Effector CD4-positive, alpha-beta T cell (primary cell): ENCODE data around the gene HTR3A.

Source experiments
- DNase-seq: peaks from one replicate; pipeline ENCODE4 v3.0.0-alpha.2; 2020

HTR3A gene

DNA sequence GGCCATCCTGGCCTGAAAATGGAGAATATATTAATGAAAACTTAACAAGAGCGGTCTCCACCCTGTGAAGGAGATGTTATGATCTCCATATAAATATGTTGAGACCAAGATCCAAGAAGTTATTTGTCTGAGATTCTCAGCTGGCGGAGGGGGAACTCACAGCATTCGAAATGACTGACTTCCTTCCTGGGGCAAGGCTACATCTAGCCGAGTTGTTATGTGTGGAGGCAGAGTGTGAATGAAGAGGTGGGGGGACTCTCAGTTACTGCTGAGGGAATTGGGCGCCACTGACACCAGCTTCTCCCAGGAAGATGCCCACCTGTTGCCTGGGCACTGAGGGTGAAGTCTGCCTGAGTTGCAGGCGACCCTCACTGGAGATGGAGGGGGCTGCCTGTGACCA is 5.9 kb downstream of the HTR3A start:
- no peak for DNase-seq

DNA sequence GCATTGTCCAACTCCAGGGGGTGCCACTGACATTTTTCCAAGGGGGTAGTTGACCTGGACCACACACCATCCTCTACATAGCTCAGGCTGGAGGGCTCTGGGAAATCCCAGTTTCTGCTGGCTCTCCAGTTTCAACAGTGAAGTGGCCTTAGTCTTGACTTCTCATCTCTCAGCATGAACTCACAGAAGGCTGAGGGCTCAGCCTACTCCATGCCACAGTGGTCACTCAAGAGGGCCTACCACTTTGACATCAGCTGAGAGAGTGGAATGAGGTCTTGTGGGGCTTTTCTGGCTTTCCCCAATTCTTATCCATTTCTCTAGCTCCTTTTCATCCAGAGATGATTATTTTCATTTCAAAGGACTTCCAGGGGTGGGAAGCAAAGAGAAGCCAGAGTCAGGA is 7.4 kb downstream of the HTR3A start:
- DNase-seq: no peak

DNA sequence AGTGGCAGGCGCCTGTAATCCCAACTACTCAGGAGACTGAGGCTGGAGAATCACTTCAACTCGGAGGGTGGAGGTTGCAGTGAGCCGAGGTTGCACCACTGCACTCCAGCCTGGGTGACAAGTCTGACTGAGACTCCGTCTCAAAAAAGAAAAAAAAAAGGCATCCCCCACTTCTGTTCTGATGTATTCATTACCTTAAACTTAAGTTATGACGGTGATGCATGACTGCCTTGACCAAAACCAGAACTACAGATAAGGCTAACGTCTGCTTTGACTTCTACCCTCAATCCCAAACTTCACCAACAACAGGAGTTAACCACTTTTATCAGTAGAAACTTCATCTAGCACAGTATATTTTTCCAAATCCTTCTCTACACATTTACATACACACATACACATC is 9.9 kb downstream of the HTR3A start:
- DNase-seq: no peak

DNA sequence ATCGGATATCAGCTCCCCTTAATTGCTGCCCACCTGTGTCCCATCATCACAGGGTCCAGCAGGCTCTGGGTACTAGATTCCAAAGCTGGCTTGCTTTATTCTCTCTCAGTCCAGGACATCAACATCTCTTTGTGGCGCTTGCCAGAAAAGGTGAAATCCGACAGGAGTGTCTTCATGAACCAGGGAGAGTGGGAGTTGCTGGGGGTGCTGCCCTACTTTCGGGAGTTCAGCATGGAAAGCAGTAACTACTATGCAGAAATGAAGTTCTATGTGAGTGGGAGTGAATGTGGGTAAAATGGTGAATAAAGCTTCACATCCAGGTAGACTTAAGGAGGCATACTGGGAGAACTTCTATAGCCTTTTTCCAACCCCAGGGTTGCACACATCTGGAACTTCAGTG is 11.0 kb downstream of the HTR3A start:
- no peak for DNase-seq

DNA sequence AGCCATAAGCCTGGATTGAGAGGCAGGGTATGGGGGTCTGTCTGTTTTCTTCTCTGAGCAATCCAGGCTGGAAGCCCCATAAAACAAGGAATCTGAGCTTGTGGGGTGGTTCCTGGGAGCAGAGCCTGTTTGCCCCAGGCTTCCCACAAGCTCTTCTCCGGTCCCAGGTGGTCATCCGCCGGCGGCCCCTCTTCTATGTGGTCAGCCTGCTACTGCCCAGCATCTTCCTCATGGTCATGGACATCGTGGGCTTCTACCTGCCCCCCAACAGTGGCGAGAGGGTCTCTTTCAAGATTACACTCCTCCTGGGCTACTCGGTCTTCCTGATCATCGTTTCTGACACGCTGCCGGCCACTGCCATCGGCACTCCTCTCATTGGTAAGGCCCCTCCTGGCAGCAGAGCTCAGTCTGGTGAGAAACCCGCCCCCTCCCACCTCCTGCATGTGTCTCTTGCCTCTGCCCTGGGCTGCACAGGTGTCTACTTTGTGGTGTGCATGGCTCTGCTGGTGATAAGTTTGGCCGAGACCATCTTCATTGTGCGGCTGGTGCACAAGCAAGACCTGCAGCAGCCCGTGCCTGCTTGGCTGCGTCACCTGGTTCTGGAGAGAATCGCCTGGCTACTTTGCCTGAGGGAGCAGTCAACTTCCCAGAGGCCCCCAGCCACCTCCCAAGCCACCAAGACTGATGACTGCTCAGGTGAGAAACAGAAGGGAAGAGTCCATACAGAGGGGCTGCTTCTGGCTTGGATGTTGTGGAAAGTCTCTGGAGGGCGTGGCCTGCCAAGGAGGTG is 11.6 kb downstream of the HTR3A start:
- DNase-seq: no peak

DNA sequence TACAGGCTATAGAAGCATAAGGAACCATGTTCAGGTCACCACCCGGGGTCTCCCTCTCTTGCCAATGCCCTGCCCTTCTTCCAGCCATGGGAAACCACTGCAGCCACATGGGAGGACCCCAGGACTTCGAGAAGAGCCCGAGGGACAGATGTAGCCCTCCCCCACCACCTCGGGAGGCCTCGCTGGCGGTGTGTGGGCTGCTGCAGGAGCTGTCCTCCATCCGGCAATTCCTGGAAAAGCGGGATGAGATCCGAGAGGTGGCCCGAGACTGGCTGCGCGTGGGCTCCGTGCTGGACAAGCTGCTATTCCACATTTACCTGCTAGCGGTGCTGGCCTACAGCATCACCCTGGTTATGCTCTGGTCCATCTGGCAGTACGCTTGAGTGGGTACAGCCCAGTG is 14.5 kb downstream of the HTR3A start:
- DNase-seq: no peak

DNA sequence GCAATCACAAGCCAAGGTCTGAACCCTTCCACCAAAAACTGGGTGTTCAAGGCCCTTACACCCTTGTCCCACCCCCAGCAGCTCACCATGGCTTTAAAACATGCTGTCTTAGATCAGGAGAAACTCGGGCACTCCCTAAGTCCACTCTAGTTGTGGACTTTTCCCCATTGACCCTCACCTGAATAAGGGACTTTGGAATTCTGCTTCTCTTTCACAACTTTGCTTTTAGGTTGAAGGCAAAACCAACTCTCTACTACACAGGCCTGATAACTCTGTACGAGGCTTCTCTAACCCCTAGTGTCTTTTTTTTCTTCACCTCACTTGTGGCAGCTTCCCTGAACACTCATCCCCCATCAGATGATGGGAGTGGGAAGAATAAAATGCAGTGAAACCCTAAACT is 15.0 kb downstream of the HTR3A start:
- DNase-seq: no peak

DNA sequence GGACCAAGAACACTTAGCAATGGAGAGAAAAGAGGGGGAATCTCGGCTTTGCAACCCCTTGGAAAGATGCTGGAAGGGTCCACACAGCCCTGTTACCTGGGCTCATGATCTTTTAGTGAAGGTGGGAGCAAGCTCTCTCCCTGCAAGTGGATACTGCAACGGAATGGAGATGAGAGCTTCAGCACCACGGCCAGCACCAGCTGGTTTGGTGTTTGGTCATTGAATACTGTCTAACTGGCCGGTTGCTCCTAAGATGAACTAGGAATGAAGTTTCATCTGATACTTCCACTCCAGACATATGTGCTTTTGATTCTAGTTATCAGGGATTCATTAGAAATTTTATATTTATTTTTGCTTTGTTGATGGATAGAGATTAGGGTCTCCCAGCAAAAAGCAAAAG is 16.3 kb downstream of the HTR3A start:
- DNase-seq: no peak

DNA sequence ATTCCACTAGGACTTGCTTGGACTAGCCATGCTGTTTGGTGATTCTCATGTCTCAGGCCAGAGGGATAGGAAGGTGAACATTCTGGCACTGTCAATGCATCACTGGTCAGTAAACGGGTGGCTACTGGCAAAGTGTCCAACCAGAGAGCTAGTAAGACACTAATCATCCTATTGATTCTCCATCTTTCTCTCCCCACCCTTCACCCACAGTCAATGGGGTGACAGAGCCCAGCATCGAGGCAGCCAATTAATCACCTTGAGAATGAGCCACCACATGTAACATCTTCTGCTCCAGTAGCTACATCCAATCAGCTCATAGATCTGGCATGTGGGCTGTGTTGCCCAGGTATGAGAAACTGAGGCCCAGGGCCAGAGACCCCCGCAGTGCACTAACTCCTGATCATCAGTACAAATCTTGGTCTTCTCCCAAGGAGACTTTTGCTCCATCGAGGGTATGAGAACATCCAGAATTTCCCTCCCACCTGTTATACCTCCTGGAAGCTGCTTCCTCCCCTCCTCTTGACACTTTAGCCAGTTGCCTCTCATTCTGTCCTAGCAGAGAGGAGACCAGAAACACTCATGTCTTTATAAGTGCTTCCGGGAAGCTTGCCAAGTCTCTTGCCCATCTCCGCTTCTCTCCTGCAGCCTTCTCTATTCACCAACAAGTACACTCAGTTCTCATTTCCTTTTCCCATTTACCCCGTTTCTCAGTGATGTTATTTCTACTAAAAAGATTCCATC is 17.0 kb downstream of the HTR3A start:
- DNase-seq: no peak

DNA sequence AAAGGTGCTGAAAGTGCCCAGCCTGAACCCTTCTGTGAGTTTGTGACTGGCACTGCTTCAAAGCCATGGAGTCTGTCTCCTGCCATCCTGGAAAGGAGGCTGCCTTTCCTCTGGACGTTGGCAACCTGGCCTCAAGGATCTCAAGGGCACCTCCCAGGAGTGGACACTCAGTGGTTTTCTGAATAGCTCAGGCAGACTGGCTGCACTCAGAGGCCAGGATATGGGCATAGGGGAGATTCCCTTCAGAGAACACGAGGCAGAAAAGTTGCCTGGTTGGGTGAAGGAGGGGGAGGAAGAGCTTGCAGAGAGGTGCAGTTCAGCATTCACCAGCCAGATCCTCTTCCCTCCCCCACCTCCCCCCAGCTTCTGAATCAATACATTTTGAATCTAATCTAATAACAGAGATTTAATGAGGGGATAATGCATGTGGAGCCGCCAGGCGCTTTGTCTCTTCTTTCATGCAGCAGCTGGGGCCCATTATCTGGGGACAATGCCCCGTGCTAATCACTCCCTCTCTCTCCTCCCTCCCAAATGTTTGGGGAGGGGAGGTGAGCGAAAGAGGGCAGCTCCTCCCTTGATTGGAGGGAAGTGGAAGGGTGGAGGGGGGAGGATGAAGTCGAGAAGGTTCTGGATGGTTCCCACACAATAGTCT is 17.7 kb downstream of the HTR3A start:
- no peak for DNase-seq

DNA sequence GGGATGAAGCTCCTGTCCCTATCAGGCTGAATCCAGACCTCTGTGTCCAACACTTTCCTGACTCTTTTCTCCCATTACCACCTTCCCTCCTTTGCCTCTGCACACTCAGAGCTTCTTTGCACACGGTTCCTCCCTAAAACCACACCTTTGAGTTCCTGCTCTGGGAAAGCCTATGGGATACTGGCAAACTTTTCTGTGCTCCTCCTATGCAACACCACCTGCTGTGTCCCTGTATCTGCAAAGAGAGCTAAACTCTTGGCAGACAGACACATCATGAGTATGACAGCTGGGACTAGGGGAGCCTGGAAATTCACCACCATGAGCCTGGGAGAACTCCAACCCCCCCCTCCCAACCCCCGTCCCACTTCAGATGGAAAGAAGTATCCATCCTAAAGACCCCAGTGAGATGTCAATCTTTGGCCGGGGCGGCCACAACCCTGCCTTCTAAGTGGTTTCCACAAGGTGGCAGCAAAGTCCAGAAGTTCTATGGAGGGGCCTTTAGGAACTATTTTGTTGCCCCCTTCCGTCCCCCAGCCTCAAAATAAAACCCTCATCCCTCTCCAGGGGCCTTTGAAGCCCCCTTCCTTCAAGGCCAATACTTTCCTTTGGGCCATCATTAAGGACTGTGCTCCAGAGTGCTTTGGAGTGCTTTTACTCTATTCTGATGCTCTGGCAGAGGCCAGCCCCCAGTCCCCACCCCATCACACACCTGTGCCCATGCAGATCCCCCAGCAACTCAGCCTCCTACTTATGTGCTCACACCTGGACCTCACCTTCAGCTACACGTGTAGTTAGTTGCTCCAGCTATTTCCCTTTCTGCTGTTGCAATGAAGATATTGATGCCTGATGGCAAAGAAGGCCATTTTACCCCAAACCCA is 19.4 kb downstream of the HTR3A start:
- DNase-seq: peak; percentile 16

DNA sequence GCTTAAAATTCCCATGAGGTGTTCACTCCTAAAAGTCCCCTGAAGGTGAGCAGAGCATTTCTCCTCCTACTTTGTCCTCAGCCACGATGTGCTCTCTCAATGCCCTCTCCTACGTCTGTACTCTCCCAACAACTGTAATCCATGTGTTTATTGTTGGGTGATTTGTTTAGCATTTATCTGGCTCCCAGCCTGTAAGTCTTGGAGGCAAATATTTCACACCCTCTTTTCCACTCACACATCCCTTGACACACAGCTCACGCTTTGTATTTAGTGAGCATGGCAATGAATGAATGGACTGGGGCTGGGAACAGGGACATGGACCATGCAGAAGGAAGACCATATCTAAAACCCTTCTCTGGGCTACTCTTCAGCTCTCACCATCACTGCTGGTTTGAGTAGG is 22.6 kb downstream of the HTR3A start:
- DNase-seq: no peak

DNA sequence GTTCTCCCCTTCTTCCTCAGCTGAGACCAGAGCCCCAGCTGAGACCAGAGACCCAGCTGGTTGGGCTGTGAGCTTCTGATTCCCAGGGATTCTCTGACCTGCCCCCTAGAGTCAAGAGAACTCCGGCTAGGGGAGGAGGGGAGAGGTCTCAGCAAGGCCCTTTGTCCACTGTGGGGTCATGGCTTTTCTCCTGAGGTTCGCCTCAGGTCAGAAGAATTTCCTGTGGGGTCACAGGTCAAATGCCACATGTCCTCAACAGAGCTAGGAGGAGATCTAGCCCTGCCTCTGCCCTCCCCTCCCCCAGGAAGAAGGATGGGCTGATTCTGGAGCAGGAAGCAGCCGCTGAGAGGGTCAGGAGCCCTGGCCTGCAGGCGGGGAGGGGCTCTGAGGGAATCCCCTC is 23.7 kb downstream of the HTR3A start:
- no peak for DNase-seq

DNA sequence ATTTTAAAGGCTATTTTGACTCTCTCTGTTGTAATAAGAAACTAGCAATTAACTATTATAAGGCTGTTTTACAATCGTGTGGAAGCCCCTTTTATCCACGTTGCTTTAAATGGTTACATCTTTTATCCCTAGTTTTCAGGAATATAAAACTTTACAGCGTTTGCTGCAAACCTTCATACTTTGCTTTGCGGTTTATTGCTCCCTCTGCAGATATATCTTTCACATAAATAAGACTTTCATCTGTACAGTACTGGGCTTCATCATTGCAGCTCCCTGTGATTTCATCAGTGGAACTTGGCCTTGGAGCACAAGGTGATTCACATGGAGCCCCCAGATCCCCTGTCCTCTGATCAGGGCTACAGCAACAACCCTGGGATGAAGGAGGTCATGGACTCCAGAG is 25.6 kb downstream of the HTR3A start:
- no peak for DNase-seq

DNA sequence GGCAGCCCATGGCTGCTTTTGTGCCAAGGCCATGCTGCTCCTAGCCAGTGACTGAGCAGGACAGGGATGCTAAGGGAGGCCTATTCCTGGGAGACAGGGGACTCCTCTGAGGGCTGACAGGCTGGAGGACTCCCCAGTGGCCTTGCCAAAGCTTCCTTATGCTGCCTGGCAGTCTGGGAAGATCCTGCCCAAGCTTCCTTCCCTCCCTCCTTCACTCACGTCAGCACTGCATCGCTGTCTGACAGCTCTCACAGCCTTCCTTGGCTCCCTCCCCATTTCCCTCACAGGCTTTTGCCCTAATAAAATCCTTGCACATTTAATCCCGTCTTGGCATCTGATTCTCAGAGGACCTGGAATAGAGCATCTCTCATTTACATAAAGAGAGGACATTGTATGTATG is 26.5 kb downstream of the HTR3A start:
- no peak for DNase-seq

DNA sequence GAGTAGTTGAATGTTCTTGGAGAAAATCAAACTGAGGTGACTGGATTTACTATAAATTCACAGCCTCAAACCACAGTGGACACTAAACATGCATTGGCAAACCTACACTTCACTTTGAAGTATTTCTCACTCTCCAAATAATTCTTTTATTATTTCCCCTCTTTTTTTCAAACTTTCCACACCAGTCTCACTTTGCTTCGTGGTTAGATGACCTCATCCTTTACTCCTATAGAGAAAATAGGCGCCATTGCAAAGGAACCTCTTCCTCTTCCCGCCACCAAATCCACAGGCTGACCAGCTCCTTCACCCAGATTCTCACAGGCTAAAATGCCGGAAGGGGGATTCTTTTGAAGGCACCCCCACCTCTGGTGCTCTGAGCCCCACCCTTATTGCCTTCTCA is 33.4 kb downstream of the HTR3A start:
- DNase-seq: no peak

DNA sequence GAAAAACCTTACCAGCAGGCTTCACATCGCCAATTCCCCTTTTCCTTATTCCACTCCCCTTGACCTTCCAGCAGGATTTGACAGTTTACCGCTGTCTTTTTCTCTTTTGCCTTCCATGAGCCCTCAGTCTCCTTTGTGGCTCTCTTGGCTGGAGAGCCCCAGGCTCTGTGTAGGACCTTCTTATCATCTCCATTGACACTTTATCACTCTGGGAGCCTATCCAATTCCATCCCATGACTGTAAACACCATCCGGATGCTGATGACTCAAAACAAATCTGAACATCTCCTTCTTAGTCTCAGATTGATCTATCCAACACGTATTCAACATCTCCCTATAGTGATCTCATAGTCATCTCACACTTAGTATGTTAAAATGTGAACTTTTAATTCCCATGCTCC is 36.0 kb downstream of the HTR3A start:
- DNase-seq: no peak

DNA sequence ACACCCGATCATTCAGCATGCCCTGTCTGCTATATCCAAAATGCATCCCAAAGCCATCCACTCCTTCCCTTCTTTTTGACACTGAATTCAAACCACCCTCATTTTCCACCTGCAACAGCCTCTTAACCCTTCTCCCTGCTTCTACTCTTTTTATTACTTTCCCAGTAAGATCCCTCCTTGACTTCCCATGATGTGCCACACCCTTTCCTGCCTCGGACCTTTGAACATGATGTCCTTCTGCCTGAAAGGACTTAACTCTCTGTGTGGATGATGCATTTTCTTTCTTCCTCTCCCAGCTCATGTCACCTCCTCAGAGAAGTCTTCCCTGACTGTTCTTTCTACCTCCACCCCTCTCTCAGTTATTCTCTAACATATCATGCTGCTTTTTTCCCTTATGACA is 36.5 kb downstream of the HTR3A start:
- DNase-seq: no peak

DNA sequence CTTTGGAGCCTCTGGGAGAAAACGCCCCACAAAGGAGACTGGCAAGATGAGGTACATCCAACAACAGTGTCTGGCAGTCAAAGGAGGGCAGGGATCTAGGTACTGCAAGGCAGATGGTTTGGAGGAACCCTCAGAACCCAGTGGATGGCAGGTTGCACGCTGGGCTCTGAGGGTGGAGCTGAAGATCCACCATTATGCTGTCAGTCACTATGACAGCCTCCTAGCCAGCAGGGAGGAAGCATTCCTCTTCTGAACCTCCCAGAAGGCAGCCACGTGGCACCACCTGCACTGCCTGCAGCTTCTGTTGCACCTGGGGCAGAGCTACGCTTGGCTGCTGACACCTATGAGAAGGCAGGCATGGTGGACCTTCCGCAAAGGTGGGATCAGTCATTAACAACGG is 40.2 kb downstream of the HTR3A start:
- no peak for DNase-seq

DNA sequence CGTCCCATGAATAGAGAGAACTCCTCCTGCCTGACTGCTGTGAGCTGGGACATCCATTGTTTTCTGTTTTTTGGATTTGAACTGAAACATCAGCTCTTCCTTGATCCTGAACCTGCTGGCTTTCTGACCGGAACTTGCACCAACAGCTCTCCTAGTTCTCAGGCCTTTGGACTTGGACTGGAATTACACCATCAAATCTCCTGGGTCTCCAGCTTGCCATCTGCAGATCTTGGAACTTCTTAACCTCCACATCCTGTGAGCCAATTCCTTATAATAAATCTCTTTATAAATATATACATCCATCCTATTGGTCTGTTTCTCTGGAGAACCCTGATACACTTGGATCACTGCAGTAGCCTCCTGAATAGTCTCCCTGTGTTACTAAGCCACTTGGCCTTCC is 42.1 kb downstream of the HTR3A start:
- DNase-seq: no peak

DNA sequence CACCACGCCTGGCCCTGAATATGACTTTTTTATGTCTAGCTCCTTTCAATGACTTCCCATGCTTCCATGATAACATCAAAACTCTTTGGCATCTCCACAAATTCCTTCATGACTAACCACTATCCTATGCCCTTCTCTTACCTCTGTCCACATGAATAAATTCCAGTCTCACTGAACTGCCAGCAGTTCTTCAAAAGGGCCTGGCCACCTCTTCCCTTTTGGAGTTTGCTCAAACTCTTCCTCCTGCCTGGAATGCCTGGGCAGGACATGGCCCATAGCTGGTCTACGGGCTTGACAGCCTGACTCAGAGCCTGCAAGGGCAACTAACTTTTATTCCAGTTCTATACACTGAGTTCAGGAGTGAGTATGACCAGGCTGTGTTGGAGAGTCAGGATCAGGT is 42.8 kb downstream of the HTR3A start:
- no peak for DNase-seq

DNA sequence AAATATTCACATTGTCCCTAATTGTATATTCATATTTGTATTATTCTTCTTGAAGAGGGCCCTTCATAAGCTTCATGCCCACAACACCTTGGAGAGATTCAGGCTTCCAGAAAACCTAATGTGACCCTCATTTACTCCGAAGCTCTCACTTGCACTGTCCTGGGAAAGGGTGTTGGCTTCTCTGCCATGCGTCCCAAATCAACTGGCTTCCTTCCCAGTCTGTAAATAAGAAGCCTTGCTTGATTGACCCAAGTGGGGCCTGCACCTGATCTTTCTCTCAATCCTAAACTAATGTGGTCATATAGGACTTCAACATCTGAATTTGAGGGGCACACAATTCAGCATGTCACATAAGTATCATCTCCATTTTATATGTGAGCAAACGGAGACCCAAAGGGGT is 44.1 kb downstream of the HTR3A start:
- no peak for DNase-seq

DNA sequence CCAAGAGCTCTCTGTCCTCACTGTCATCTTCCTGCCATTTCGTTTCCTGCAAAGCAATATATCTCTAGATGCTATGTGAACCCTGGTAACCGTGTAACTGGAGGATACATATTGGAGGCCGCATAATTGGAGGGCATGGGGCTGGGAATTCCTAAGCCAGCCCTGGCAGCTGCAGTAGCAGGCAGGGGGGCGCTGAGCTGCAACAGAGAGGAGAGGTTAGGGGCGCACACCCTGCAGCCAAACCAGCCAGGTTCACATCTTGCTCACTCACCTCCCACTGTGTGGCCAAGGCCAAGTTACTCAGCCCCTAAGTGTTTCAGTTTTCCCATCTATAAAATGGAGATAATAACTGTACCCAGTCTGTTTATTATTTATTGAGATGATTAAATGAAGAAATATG is 44.7 kb downstream of the HTR3A start:
- no peak for DNase-seq
